Esophagus muscularis mucosa (tissue), 4 donors: ENCODE measurements around the gene ST3GAL5. TPM values are rescaled to one million over a fixed set of nuclear protein-coding genes. Genes with fewer than 3 reads are reported as not detected.

Experiments
- DNase-seq: peaks from one replicate; pipeline ENCODE4 v3.0.0-alpha.2; 2017; ENCODE audit errors: extremely low spot score
- H3K27ac ChIP-seq, 4 donors: fragments of 200-600 bp; sonication (generic); replicated peaks in 1 of 4; 1 replicate in 3 of 4; 2 replicates in 1 of 4; pipeline ENCODE4 v1.5.1; 2016 to 2019; ENCODE audit warnings: mild to moderate bottlenecking in 1 of 4
- H3K27me3 ChIP-seq, 4 donors: fragments of 200-600 bp; sonication (generic); one replicate each; pipeline versions ENCODE4 v1.5.1 to v1.6.0; 2016 to 2019
- H3K36me3 ChIP-seq, 4 donors: fragments of 200-600 bp; sonication (generic); one replicate each; pipeline ENCODE4 v1.5.1; 2016 to 2019
- H3K4me1 ChIP-seq, 4 donors: fragments of 200-600 bp; sonication (generic); one replicate each; pipeline ENCODE4 v1.5.1; 2016 to 2019
- H3K4me3 ChIP-seq, 4 donors: fragments of 200-600 bp; sonication (generic); 1 replicate in 2 of 4; 2 replicates in 2 of 4; pipeline ENCODE4 v1.5.1; 2016 to 2019; ENCODE audit warnings: mild to moderate bottlenecking in 4 of 4, moderate library complexity in 1 of 4
- H3K9me3 ChIP-seq, 4 donors: fragments of 200-600 bp; sonication (generic); 1 replicate in 3 of 4; 2 replicates in 1 of 4; pipeline ENCODE4 v1.5.1; 2016 to 2019
- EP300 ChIP-seq: sonication (generic); formaldehyde crosslinking; IDR thresholded peaks from one replicate; pipeline ENCODE4 v1.6.1; 2017; ENCODE audit warnings: antibody characterized with exemption
- POLR2A ChIP-seq: fragments of 450-650 bp; IDR thresholded peaks from one replicate; pipeline ENCODE4 v1.6.1; 2017; ENCODE audit warnings: antibody characterized with exemption, moderate library complexity, mild to moderate bottlenecking, low read depth
- POLR2AphosphoS5 ChIP-seq, 2 donors: sonication (generic); formaldehyde crosslinking; IDR thresholded peaks; one replicate each; pipeline ENCODE4 v1.6.1; 2017; ENCODE audit warnings: antibody characterized with exemption in 2 of 2
- WGBS: methylation state at CpG from one replicate; pipeline ENCODE4 v1.1.5; 2018; 5-methylcytosine and 5-hydroxymethylcytosine counted together
- intact Hi-C: fragments of 100-400 bp; cut with DNase I; formaldehyde crosslinking; loops from one replicate; pipeline ENCODE4 v1.15.1; 2023
- total RNA-seq, 4 donors: library from RNA; depleted of rRNA; stranded (reverse); fragments of >200 nt; gene quantifications; one replicate each; pipeline versions ENCODE4 v1.1.0 to v1.2.1, GENCODE V29; 2016
- TF ChIP-seq, protein P1 (sequence below), 3 experiments: fragments of 200-600 bp in 2 of 3; fragments of 450-650 bp in 1 of 3; sonication (generic) in 2 of 3; IDR thresholded peaks; one replicate each; pipeline ENCODE4 v1.5.1; 2017 to 2019; ENCODE audit warnings: antibody characterized with exemption in 3 of 3, mild to moderate bottlenecking in 2 of 3, moderate library complexity in 1 of 3

The ST3GAL5 gene
- total RNA-seq, 4 donors from 2014 or later, result 11.3 to 21.6 (median 19.4) TPM

DNA sequence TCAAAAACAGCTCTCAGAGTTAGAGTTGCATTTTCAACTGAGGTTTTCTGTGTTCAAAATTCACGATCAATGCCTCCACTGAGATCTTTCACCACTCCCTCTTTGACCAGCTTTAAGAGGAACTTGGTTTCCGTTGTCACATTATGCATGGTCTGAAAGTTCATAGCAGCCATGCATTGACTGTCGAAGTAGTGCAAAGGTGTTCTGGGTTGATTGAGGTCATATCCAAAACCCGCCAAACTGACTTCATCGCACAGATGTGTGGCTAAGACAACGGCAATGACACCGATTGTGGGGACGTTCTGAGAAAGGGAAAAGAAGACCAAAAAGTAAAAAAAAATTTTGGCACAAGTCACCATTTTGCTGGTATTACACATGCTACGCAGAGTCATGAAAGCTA, 48.7 kb downstream of the ST3GAL5 start:
- Histone ChIP-seq H3K36me3 (peaks cover 0 to 59% (median 5%) of the 10 kb centered on the region in 4 donors), H3K27ac (no peak overlapping the region), H3K4me1 (no peaks in the 10 kb centered on the region), H3K4me3 (no peak overlapping the region), H3K9me3 (no peaks in the 10 kb centered on the region), H3K27me3 (no peaks in the 10 kb centered on the region)
- intact Hi-C loops, result no loop called here
- TF ChIP-seq, protein P1, sequence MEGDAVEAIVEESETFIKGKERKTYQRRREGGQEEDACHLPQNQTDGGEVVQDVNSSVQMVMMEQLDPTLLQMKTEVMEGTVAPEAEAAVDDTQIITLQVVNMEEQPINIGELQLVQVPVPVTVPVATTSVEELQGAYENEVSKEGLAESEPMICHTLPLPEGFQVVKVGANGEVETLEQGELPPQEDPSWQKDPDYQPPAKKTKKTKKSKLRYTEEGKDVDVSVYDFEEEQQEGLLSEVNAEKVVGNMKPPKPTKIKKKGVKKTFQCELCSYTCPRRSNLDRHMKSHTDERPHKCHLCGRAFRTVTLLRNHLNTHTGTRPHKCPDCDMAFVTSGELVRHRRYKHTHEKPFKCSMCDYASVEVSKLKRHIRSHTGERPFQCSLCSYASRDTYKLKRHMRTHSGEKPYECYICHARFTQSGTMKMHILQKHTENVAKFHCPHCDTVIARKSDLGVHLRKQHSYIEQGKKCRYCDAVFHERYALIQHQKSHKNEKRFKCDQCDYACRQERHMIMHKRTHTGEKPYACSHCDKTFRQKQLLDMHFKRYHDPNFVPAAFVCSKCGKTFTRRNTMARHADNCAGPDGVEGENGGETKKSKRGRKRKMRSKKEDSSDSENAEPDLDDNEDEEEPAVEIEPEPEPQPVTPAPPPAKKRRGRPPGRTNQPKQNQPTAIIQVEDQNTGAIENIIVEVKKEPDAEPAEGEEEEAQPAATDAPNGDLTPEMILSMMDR (IDR thresholded peaks at IDR 0.05), result no peak
- no peak for TF ChIP-seq EP300
- TF ChIP-seq POLR2A, result no peak
- TF ChIP-seq POLR2AphosphoS5 (IDR thresholded peaks at IDR 0.05), result no peak
- DNase-seq, result peak; percentile 74
- WGBS, result 94% methylated on average over 9 of the region's 9 CpGs

DNA sequence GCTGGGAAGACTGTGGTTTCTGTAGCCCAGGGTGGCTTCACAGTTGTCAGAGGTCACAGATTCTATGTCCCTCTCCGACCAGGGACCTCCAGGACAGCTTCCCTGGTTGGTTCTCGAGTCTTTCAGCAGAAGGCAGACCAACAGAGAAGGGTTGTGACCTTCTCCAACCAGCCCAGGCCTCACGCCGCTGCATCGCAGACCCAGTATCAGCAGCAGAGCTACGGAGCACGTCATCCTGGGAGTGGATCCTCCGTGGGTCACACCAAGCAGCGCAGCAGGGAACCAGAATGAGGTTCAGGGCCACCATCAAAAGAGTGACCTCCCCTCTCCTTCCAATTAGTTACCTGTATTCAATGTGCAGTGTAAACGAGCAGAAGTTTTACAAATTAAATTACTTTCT, 49.3 kb downstream of the ST3GAL5 start:
- WGBS, result 92% methylated on average over 10 of the region's 10 CpGs

DNA sequence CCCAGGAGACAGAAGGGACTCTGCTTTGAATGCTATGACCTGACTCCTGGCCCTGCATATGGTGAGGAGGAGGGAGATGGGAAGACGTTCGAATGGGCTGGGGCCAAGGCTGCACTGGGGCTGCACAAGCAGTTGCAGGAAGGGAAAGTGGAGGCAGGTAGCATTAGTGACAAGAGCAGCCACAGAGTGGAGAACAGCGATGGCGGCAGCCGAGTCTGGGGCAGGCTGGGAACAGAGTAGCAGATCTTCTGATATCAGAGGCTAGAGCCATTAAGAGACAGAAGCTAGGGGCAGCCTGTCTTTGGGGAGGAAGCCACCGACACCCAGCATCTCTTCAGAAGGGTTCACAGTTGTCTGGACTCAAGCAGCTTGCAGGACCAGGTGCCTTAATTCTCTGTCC, 50.1 kb downstream of the ST3GAL5 start:
- 89% methylated on average over 6 of the region's 6 CpGs for WGBS
- peaks cover 0 to 46% (median 0%) of the 10 kb centered on the region in 4 donors for H3K36me3 ChIP-seq

More for the DNA sequence above, 49.3 kb downstream of the ST3GAL5 start:
- Histone ChIP-seq H3K4me1 (no peaks in the 10 kb centered on the region), H3K27ac (no peak overlapping the region), H3K4me3 (no peak overlapping the region), H3K27me3 (no peaks in the 10 kb centered on the region), H3K36me3 (peaks cover 0 to 54% (median 4%) of the 10 kb centered on the region in 4 donors), H3K9me3 (no peaks in the 10 kb centered on the region)
- no peak for TF ChIP-seq EP300
- no peak for TF ChIP-seq POLR2A
- TF ChIP-seq POLR2AphosphoS5 (IDR thresholded peaks at IDR 0.05), result no peak
- TF ChIP-seq, protein P1 (IDR thresholded peaks at IDR 0.05), result no peak
- intact Hi-C loops, result no loop called here
- peak; percentile 85 for DNase-seq

DNA sequence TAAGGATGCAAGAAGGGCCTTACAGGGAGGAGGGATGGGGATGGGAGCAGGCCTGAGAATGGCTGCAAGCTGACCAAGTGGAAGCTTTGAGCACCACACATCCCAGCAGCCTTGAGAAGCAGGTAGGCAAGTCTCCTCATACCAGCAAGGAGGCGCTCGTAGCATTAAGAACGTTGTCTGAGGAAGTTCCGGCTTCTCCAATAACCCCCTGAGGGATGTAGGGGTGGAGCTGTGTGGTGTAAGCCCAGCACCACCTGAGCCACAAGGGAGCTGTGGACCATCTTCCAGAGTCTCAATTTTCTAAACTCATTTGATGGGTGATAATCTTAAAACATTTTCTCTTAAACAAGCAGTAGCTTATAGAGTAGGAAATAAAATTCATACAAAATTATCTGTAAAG, 50.6 kb downstream of the ST3GAL5 start:
- WGBS, result 55% methylated on average over 4 of the region's 4 CpGs
- DNase-seq, result peak; percentile 37
- H3K4me1 ChIP-seq, result no peaks in the 10 kb centered on the region
- no peaks in the 10 kb centered on the region for H3K9me3 ChIP-seq
- peaks cover 0 to 42% (median 0%) of the 10 kb centered on the region in 4 donors for H3K36me3 ChIP-seq
- intact Hi-C loops, result no loop called here
- no peak overlapping the region for H3K4me3 ChIP-seq
- no peak for TF ChIP-seq POLR2A
- TF ChIP-seq POLR2AphosphoS5 (IDR thresholded peaks at IDR 0.05), result no peak
- no peak for TF ChIP-seq EP300
- TF ChIP-seq, protein P1 (IDR thresholded peaks at IDR 0.05), result no peak
- no peak overlapping the region for H3K27ac ChIP-seq
- H3K27me3 ChIP-seq, result no peaks in the 10 kb centered on the region

More for the DNA sequence above, 50.1 kb downstream of the ST3GAL5 start:
- Histone ChIP-seq H3K27me3 (no peaks in the 10 kb centered on the region), H3K27ac (no peak overlapping the region), H3K9me3 (no peaks in the 10 kb centered on the region), H3K4me3 (no peak overlapping the region), H3K4me1 (no peaks in the 10 kb centered on the region)
- DNase-seq, result peak; percentile 89
- intact Hi-C loops, result no loop called here
- TF ChIP-seq POLR2AphosphoS5 (IDR thresholded peaks at IDR 0.05), result no peak
- no peak for TF ChIP-seq POLR2A
- no peak for TF ChIP-seq EP300
- TF ChIP-seq, protein P1 (IDR thresholded peaks at IDR 0.05), result no peak

DNA sequence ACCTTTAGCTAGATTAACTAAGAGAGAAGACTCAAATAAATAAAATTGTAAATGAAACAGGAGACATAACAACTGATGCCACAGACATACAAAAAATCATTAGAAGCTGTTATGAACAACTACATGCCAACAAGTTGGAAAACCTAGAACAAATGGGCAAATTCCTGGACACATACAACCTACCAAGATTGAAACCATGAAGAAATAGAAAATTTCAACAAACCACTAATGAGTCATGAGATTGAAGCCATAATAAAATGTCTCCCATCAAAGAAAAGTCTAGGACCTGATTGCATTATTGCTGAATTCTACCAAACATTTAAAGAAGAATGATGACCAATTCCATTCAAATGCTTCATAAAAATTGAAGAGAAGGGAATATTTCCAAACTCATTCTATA, 54.3 kb downstream of the ST3GAL5 start:
- TF ChIP-seq, protein P1 (IDR thresholded peaks at IDR 0.05), result no peak
- TF ChIP-seq POLR2AphosphoS5 (IDR thresholded peaks at IDR 0.05) (no peak), POLR2A (no peak), EP300 (no peak)
- intact Hi-C loops, result no loop called here
- Histone ChIP-seq H3K27me3 (no peaks in the 10 kb centered on the region), H3K27ac (no peak overlapping the region), H3K9me3 (no peaks in the 10 kb centered on the region), H3K36me3 (peaks cover 0 to 12% (median 0%) of the 10 kb centered on the region in 4 donors), H3K4me3 (no peak overlapping the region), H3K4me1 (no peaks in the 10 kb centered on the region)
- no peak for DNase-seq
